Testis (tissue), 2 donors: ENCODE results near the gene PLPP2.

Experiments
- POLR2A ChIP-seq: fragments of 450-650 bp; IDR thresholded peaks from one replicate; pipeline ENCODE4 v1.6.1; 2017; ENCODE audit warnings: antibody characterized with exemption, mild to moderate bottlenecking, moderate library complexity
- TF ChIP-seq, protein P1 (sequence below), 3 experiments: fragments of 450-650 bp in 2 of 3; fragments of 200-600 bp in 1 of 3; sonication (generic) in 1 of 3; IDR thresholded peaks; one replicate each; pipeline ENCODE4 v1.5.1; 2016 to 2019; ENCODE audit warnings: antibody characterized with exemption in 3 of 3, mild to moderate bottlenecking in 2 of 3, moderate library complexity in 1 of 3

GRCh38 chr19:293436-294110 is 2.4 kb upstream of the PLPP2 start:
- TF ChIP-seq, protein P1, sequence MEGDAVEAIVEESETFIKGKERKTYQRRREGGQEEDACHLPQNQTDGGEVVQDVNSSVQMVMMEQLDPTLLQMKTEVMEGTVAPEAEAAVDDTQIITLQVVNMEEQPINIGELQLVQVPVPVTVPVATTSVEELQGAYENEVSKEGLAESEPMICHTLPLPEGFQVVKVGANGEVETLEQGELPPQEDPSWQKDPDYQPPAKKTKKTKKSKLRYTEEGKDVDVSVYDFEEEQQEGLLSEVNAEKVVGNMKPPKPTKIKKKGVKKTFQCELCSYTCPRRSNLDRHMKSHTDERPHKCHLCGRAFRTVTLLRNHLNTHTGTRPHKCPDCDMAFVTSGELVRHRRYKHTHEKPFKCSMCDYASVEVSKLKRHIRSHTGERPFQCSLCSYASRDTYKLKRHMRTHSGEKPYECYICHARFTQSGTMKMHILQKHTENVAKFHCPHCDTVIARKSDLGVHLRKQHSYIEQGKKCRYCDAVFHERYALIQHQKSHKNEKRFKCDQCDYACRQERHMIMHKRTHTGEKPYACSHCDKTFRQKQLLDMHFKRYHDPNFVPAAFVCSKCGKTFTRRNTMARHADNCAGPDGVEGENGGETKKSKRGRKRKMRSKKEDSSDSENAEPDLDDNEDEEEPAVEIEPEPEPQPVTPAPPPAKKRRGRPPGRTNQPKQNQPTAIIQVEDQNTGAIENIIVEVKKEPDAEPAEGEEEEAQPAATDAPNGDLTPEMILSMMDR (IDR thresholded peaks at IDR 0.05): no peak
- no peak for TF ChIP-seq POLR2A
